Measurements from ENCODE around the gene ZNHIT1. TPM values are rescaled to one million over a fixed set of nuclear protein-coding genes. Genes with fewer than 3 reads are reported as not detected.

The ZNHIT1 gene
- total and polyA plus RNA-seq, 2 of the 8 experiments (the other 6 are each of a cell fraction or from before 2014, with no cell fraction given), result 38.2 to 61.7 TPM

- Histone ChIP-seq H4K20me1 (replicated peaks in 1 of 2; ENCODE audit: control insufficient read depth in 1 of 2, insufficient read depth in 2 of 2, low read length in 2 of 2) (peaks cover 0 to 5% of the 10 kb centered on the region in 2 experiments), H3K18ac (ENCODE audit: extremely low read depth, low read length) (no peak overlapping the region), H3K27me3 (replicated peaks in 1 of 4; ENCODE audit: control insufficient read depth in 3 of 4, extremely low read depth in 1 of 4, insufficient read depth in 3 of 4, low read length in 3 of 4) (no peaks in the 10 kb centered on the region), H3K9me3 (ENCODE audit: insufficient read depth in 2 of 2, low read depth in 1 of 2, low read length in 1 of 2) (no peaks in the 10 kb centered on the region), H3K23me2 (ENCODE audit: low read depth, low read length) (peaks cover 17% of the 10 kb centered on the region), H3K79me2 (ENCODE audit: control insufficient read depth in 1 of 2, insufficient read depth in 2 of 2, low read length in 2 of 2) (peaks cover 0 to 51% of the 10 kb centered on the region in 2 experiments; a peak in 3 of 4 replicates), H3K9ac (replicated peaks in 1 of 4; ENCODE audit: extremely low read depth in 1 of 4, low read depth in 3 of 4, low read length in 3 of 4) (no peak overlapping the region), H2AFZ (ENCODE audit: low read length) (no peak overlapping the region), H3K27ac (ENCODE audit: low read depth, low read length) (no peak overlapping the region), H2BK20ac (ENCODE audit: low read length) (no peak overlapping the region), H3K56ac (replicated peaks; ENCODE audit: insufficient read length, low read depth, low read length) (no peak overlapping the region), H4K91ac (replicated peaks; ENCODE audit: insufficient read length, low read length) (no peak overlapping the region), H2BK12ac (ENCODE audit: low read depth, low read length) (no peak overlapping the region), H4K5ac (ENCODE audit: insufficient read length, low read depth, low read length) (no peak overlapping the region), H4K8ac (ENCODE audit: extremely low read depth, insufficient read depth, low read length) (no peak overlapping the region), H3K23ac (ENCODE audit: insufficient read length) (no peak overlapping the region), H2BK120ac (replicated peaks; ENCODE audit: low read depth, low read length) (no peak overlapping the region), H2BK5ac (ENCODE audit: low read depth, low read length) (no peak overlapping the region), H2AK5ac (ENCODE audit: low read depth, low read length) (no peak overlapping the region), H2BK15ac (ENCODE audit: low read length) (no peak overlapping the region), H3K4me1 (replicated peaks in 1 of 4; ENCODE audit: control insufficient read depth in 3 of 4, insufficient read depth in 4 of 4, low read length in 3 of 4) (peaks cover 0 to 6% (median 3%) of the 10 kb centered on the region in 4 experiments; a peak in 5 of 7 replicates), H3K4me3 (ENCODE audit: extremely low read depth in 1 of 4, insufficient read depth in 2 of 4, low read depth in 3 of 4, low read length in 4 of 4) (no peak overlapping the region), H3K36me3 (ENCODE audit: control insufficient read depth in 2 of 4, insufficient read depth in 4 of 4, low read length in 3 of 4) (peaks cover 0 to 7% (median 1%) of the 10 kb centered on the region in 4 experiments; a peak in 1 of 8 replicates), H3K14ac (ENCODE audit: insufficient read length) (no peak overlapping the region), H3K4me2 (ENCODE audit: insufficient read depth in 1 of 2, low read depth in 2 of 2, low read length in 2 of 2) (no peak overlapping the region), H3K4ac (replicated peaks; ENCODE audit: insufficient read length, low read depth, low read length) (no peak overlapping the region), H3K79me1 (ENCODE audit: low read depth, low read length) (peaks cover 13% of the 10 kb centered on the region)
- TF ChIP-seq ATF3 (IDR thresholded peaks at IDR 0.05; ENCODE audit: insufficient read depth, low read depth, low read length) (no peak), CTBP2 (IDR thresholded peaks at IDR 0.05; ENCODE audit: borderline replicate concordance, insufficient read depth, insufficient read length, low read length) (no peak), CTCF (IDR thresholded peaks at IDR 0.05; ENCODE audit: control extremely low read depth in 1 of 3, insufficient read depth in 1 of 3, low read depth in 1 of 3, low read length in 3 of 3) (peak in 1 of 3 experiments; percentile 32; a peak in 1 of 4 replicates), ASH2L (IDR thresholded peaks at IDR 0.05; ENCODE audit: low read length) (no peak)
- 95% methylated on average over 5 of the region's 5 CpGs; no CpG with 5 or more reads in 1 of the 2 experiments for WGBS, 2 experiments (ENCODE audit: extremely low coverage in 1 of 2, insufficient coverage in 1 of 2, insufficient read length in 1 of 2, insufficient replicate concordance in 2 of 2, low coverage in 1 of 2, low lambda C conversion rate in 2 of 2, missing lambda C conversion rate in 1 of 2)
- FAIRE-seq (no peak), DNase-seq (ENCODE audit: low read depth in 1 of 2, low spot score in 2 of 2) (no peak)
- POLR2A ChIA-PET (ENCODE audit: partially characterized antibody), result interaction anchor here (0.7 to 1.7 kb wide), 4 partner anchors 10 to 31 kb away, joined by 3 to 5 read pairs (median 4); partner anchors contain the start of genes PLOD3 and ZNHIT1
- CTCF ChIA-PET (ENCODE audit: partially characterized antibody), result interaction anchor here (0.7 to 8.2 kb wide), 10 partner anchors 11 to 232 kb away, joined by 3 to 79 read pairs (median 4); partner anchors contain the start of genes CLDN15, PLOD3 and ZNHIT1
These were observed 30.3 kb downstream of the ZNHIT1 start for GRCh38 chr7:101248276-101248675.
